ENCODE measurements around the gene PRRG3. TPM values are rescaled to one million over a fixed set of nuclear protein-coding genes. Genes with fewer than 3 reads are reported as not detected.

The PRRG3 gene
- total RNA-seq, 2 donors from 2014 or later: 0.68 to 1.2 TPM

- TF ChIP-seq POLR2A (IDR thresholded peaks at IDR 0.05): no peak
- TF ChIP-seq CTCF (IDR thresholded peaks at IDR 0.05): no peak
- TF ChIP-seq POLR2AphosphoS5 (IDR thresholded peaks at IDR 0.05): no peak
- H3K9me3 ChIP-seq: no peaks in the 10 kb centered on the region
- no peaks in the 10 kb centered on the region for H3K36me3 ChIP-seq
- DNase-seq (ENCODE audit: low spot score): no peak
- intact Hi-C loops (cut with DNase I): no loop called here
- no peaks in the 10 kb centered on the region for H3K4me1 ChIP-seq (replicated peaks)
- WGBS: 98% methylated on average over 6 of the region's 16 CpGs
- H3K4me3 ChIP-seq: no peak overlapping the region
- H3K27me3 ChIP-seq (replicated peaks; ENCODE audit: insufficient read depth): no peaks in the 10 kb centered on the region
- H3K27ac ChIP-seq: no peak overlapping the region
Measured at GRCh38 chrX:151700581-151700980, 5.3 kb downstream of the PRRG3 start.

GRCh38 chrX:151701071-151701470 is 5.8 kb downstream of the PRRG3 start:
- Histone ChIP-seq H3K9me3 (no peaks in the 10 kb centered on the region), H3K27me3 (replicated peaks; ENCODE audit: insufficient read depth) (no peaks in the 10 kb centered on the region), H3K27ac (no peak overlapping the region), H3K4me3 (no peak overlapping the region), H3K4me1 (replicated peaks) (no peaks in the 10 kb centered on the region), H3K36me3 (no peaks in the 10 kb centered on the region)
- no peak for TF ChIP-seq CTCF (IDR thresholded peaks at IDR 0.05)
- no peak for TF ChIP-seq POLR2A (IDR thresholded peaks at IDR 0.05)
- no peak for TF ChIP-seq POLR2AphosphoS5 (IDR thresholded peaks at IDR 0.05)
- no peak for DNase-seq (ENCODE audit: low spot score)
- 96% methylated on average over 4 of the region's 4 CpGs for WGBS
- intact Hi-C loops (cut with DNase I): no loop called here

GRCh38 chrX:151701531-151701930 is 6.3 kb downstream of the PRRG3 start:
- H3K4me3 ChIP-seq: no peak overlapping the region

GRCh38 chrX:151702026-151702714 is 6.9 kb downstream of the PRRG3 start:
- H3K9me3 ChIP-seq: no peaks in the 10 kb centered on the region
- no peak for TF ChIP-seq CTCF (IDR thresholded peaks at IDR 0.05)
- TF ChIP-seq POLR2AphosphoS5 (IDR thresholded peaks at IDR 0.05): no peak
- no peak for TF ChIP-seq POLR2A (IDR thresholded peaks at IDR 0.05)
- H3K27me3 ChIP-seq (replicated peaks; ENCODE audit: insufficient read depth): no peaks in the 10 kb centered on the region
- no peaks in the 10 kb centered on the region for H3K36me3 ChIP-seq
- no peak overlapping the region for H3K4me3 ChIP-seq
- intact Hi-C loops (cut with DNase I): no loop called here
- no peaks in the 10 kb centered on the region for H3K4me1 ChIP-seq (replicated peaks)
- no peak overlapping the region for H3K27ac ChIP-seq
- WGBS: 97% methylated on average over 5 of the region's 9 CpGs
- no peak for DNase-seq (ENCODE audit: low spot score)

More at GRCh38 chrX:151701531-151701930, 6.3 kb downstream of the PRRG3 start:
- Histone ChIP-seq H3K4me1 (replicated peaks) (no peaks in the 10 kb centered on the region), H3K27me3 (replicated peaks; ENCODE audit: insufficient read depth) (no peaks in the 10 kb centered on the region), H3K36me3 (no peaks in the 10 kb centered on the region), H3K27ac (no peak overlapping the region), H3K9me3 (no peaks in the 10 kb centered on the region)
- WGBS: 93% methylated on average over 7 of the region's 7 CpGs
- TF ChIP-seq POLR2AphosphoS5 (IDR thresholded peaks at IDR 0.05): no peak
- no peak for TF ChIP-seq CTCF (IDR thresholded peaks at IDR 0.05)
- TF ChIP-seq POLR2A (IDR thresholded peaks at IDR 0.05): no peak
- intact Hi-C loops (cut with DNase I): no loop called here
- no peak for DNase-seq (ENCODE audit: low spot score)

- no peaks in the 10 kb centered on the region for H3K4me1 ChIP-seq (replicated peaks)
- TF ChIP-seq POLR2A (IDR thresholded peaks at IDR 0.05) (no peak), POLR2AphosphoS5 (IDR thresholded peaks at IDR 0.05) (no peak), CTCF (IDR thresholded peaks at IDR 0.05) (no peak)
- no peaks in the 10 kb centered on the region for H3K36me3 ChIP-seq
- no peaks in the 10 kb centered on the region for H3K27me3 ChIP-seq (replicated peaks; ENCODE audit: insufficient read depth)
- no peak overlapping the region for H3K4me3 ChIP-seq
- no peak for DNase-seq (ENCODE audit: low spot score)
- no peaks in the 10 kb centered on the region for H3K9me3 ChIP-seq
- intact Hi-C loops (cut with DNase I): no loop called here
- no peak overlapping the region for H3K27ac ChIP-seq
- 68% methylated on average over 7 of the region's 7 CpGs for WGBS
Measured at GRCh38 chrX:151702741-151703340, 7.6 kb downstream of the PRRG3 start.

Data from prostate gland (tissue), 2 donors.